Retinal pigment epithelial cell (primary cell): ENCODE data around the gene FGFBP2.

Experiments used
- DNase-seq: peaks from one replicate; pipeline ENCODE4 v3.0.0-alpha.2; 2010; ENCODE audit warnings: low read depth
- H3K4me3 ChIP-seq: 2 replicates; pipeline ENCODE4 v1.5.1; 2011; ENCODE audit warnings: mild to moderate bottlenecking, low read length, control low read depth, moderate library complexity
- CTCF ChIP-seq: conservative IDR thresholded peaks from 2 replicates; pipeline ENCODE4 v1.5.1; 2011; ENCODE audit warnings: low read depth, low read length, control low read depth, inconsistent platforms

The FGFBP2 gene

DNA sequence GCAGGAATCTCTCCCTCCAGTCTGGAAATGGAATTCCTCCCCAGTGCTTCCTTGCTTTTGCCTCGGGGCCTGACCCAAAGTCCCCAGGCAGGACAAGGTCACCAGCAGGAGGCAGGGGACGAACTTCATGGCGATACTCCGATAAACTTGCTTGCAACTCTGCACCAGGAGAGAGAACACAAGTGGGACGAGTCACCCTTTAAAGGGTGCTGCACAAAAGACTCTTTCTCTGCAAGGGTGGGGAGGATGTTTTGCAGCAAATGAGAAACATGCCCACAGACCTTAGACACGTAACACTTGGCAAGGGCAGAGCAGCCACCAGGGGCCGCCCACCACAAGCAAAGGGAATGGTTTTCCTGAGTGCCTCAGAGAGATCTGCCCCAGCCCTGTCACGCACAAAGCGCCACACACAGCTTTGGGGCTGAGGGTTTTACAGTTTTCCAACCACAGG lies at the start of gene FGFBP2:
FGFBP2 (minus strand) TSS at position 175 of the 451 bp plus-strand sequence; CDS start at position 129, 46 bp downstream.
- H3K4me3 ChIP-seq = no peak within 1 kb of the TSS
- peak; percentile 80 for TF ChIP-seq CTCF
- DNase-seq = no peak

- TF ChIP-seq CTCF = no peak
- no peak overlapping the region for H3K4me3 ChIP-seq
- DNase-seq = no peak
Measured at GRCh38 chr4:16011173-16011572, 48.2 kb upstream of the FGFBP2 start.

DNA sequence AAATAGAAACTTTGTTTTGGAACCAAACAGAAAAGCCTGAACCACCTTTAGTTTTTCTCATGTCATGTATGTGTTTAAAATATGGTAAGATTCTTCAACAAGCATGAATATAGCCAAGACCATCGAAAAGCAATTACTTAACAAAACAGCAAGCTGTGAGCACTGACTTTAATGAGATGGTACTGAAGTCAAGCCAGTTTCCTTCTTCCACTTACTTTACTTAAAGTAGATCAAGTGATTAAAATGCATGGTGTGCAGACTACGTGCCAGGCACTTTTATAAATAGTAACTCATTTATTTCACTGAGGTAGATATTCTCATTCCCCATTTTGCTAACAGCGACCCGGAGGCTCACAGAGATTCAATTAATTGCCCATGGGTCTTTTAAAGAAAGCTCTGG lies 46.2 kb upstream of the FGFBP2 start:
- no peak for TF ChIP-seq CTCF
- no peak for DNase-seq
- no peak overlapping the region for H3K4me3 ChIP-seq

GRCh38 chr4:16007471-16008095 lies 44.6 kb upstream of the FGFBP2 start:
- no peak overlapping the region for H3K4me3 ChIP-seq
- no peak for DNase-seq
- no peak for TF ChIP-seq CTCF

DNA sequence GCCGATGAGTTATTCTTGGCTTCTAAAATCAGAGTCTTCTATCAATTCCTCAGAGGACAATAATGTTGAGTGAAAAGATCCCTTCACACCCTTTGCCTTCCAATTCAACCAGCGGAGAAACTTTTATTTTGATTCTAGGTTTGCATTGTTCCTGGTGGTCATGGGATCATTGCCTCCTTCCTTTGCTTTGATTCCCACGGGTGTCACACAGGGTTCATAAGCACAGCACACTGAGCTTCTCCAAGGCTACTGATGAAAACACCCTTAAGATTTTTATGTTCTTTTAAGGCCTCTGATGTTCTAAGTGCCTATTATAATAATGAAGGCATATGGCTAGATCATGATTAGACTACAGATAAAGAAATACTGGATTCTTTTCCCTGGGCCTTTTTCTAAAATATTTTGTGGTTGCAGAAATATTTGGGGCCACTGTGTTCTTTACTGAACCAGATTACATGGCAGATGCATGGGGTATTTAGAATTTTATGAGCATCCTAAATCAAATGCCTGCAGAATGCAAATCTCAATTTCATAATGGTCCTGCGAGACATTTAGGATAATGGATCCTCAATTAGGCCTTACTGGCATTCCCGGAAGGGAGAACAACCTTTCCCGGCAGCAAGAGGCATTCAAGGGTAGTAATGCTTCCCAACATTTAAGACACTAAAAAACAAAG lies 43.9 kb upstream of the FGFBP2 start:
- no peak overlapping the region for H3K4me3 ChIP-seq
- TF ChIP-seq CTCF = no peak
- DNase-seq = no peak

GRCh38 chr4:16005676-16006075 lies 42.7 kb upstream of the FGFBP2 start:
- DNase-seq = no peak
- no peak overlapping the region for H3K4me3 ChIP-seq
- TF ChIP-seq CTCF = no peak

DNA sequence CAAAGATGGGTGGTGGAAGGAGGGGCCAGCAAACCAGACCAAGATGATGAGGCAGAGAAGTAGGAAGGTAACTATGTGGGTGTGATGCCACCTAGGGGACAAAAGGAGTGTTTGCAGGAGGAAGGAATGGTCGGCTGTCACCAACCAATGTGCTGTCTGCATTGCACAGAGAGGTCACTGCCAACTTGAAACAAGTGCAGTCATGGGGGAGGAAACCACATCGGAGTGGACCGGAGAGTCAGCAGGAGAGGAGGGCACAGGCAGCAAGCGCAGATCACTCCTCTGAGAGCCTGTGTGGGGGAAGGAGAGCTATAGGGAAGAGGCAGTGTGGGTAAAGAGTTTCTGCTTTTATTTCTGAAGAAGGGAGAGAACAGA lies 38.5 kb upstream of the FGFBP2 start:
- H3K4me3 ChIP-seq = no peak overlapping the region
- TF ChIP-seq CTCF = peak; percentile 91
- DNase-seq = peak; percentile 47
